ENCODE data around the gene ATP5ME. TPM values are rescaled to one million over a fixed set of nuclear protein-coding genes. Genes with fewer than 3 reads are reported as not detected.

ATP5ME gene
- total RNA-seq, 1 experiment from 2014 or later: 330 TPM

DNA sequence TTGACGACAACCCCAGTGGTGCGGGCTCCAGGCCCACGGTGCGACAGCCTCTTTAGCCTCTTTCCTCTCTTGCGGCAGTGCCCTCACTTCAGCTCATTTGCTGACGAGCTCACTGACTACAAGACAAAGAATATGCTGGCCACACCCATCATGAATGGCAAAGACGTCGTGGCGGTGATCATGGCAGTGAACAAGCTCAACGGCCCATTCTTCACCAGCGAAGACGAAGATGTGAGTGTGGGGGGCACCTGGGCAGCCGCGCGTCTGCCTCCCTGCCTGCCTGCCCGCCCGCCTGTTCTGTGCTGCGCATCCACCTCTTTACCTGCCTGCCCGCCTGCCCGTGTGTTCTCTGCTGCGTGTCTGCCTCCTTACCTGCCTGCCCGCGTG, 39.5 kb downstream of the ATP5ME start:
- ATAC-seq: no peak
- H3K79me2 ChIP-seq (ENCODE audit: insufficient read depth, low read length): no peaks in the 10 kb centered on the region
- BruUV-seq (replicated peaks): no TSS peak
- TF ChIP-seq RAD21 (IDR thresholded peaks at IDR 0.05; ENCODE audit: low read depth) (no peak), SRF (IDR thresholded peaks at IDR 0.05; ENCODE audit: low read depth) (no peak), ZFX (IDR thresholded peaks at IDR 0.05) (no peak), POLR2AphosphoS5 (IDR thresholded peaks at IDR 0.05; ENCODE audit: low read depth, low read length) (no peak), CBX3 (IDR thresholded peaks at IDR 0.05; ENCODE audit: low read depth) (no peak), SP1 (IDR thresholded peaks at IDR 0.05; ENCODE audit: low read depth) (no peak)
- intact Hi-C loops (cut with micrococcal nuclease): no loop called here
- ChIA-PET RAD21 (ENCODE audit: low non-redundant PET in 1 of 2, low total read pairs in 2 of 2, uncharacterized antibody in 2 of 2, unreplicated experiment in 2 of 2) (no interaction called here), CTCF (no interaction called here), POLR2A (no interaction called here)
- no peaks in the 10 kb centered on the region for H3K9me2 ChIP-seq (ENCODE audit: insufficient read depth)
- no peaks in the 10 kb centered on the region for H3K27me3 ChIP-seq (ENCODE audit: insufficient read depth, low read length)
- H3K27ac ChIP-seq (ENCODE audit: low read depth, low read length): no peak overlapping the region
- H3K4me1 ChIP-seq (ENCODE audit: control insufficient read depth in 1 of 2, insufficient read depth in 2 of 2, low read length in 2 of 2): no peaks in the 10 kb centered on the region
- no peak for DNase-seq (ENCODE audit: low read depth, low spot score)
- no peaks in the 10 kb centered on the region for H4K20me1 ChIP-seq (ENCODE audit: insufficient read depth)
- H3K4me2 ChIP-seq (ENCODE audit: low read length): no peak overlapping the region
- H2AFZ ChIP-seq (ENCODE audit: low read depth, low read length, poor library complexity, severe bottlenecking): no peak overlapping the region
- H3K9me3 ChIP-seq (ENCODE audit: control insufficient read depth in 1 of 2, insufficient read depth in 1 of 2, low read depth in 1 of 2, low read length in 2 of 2): no peaks in the 10 kb centered on the region; a peak in 1 of 4 replicates
- H3K4me3 ChIP-seq (replicated peaks in 1 of 2; ENCODE audit: low read depth in 1 of 2, low read length in 2 of 2): no peak overlapping the region
- H3K36me3 ChIP-seq (ENCODE audit: control insufficient read depth in 1 of 2, insufficient read depth in 2 of 2, low read length in 2 of 2): no peaks in the 10 kb centered on the region
- no peak overlapping the region for H3K9ac ChIP-seq (ENCODE audit: low read length)

DNA sequence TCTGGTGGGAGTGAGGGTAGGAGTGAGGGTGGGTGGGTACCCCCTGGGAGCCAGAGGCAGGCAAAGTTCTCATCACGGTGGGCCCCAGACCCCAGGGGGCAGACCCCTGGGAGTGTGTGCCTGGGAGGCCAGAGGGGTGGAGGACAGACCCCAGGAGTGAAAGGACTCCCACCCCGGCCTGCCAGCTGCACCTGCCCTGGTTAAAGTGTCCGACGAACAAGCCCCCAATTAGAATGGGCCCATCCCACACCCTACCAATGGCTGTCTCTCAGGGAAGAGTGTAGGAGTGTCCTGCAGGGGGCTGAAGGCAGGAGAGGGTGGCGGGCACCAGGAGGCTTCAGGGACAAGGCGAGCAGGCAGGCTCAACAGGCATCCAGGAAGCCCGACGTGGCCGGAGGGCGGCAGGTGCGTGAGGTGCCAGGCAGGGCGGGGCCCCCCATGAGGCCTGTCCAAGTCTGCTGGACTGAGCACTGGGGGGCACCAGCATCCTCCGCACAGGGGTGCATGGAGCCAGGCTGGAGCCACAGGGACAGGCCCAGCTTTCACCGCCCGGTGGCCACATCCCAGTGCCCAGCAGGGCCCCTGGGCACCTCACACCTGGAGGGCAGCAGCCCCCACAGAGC, 40.0 kb downstream of the ATP5ME start:
- Histone ChIP-seq H3K4me2 (ENCODE audit: low read length) (no peak overlapping the region), H3K9ac (ENCODE audit: low read length) (no peak overlapping the region), H3K36me3 (ENCODE audit: control insufficient read depth in 1 of 2, insufficient read depth in 2 of 2, low read length in 2 of 2) (no peaks in the 10 kb centered on the region), H3K9me2 (ENCODE audit: insufficient read depth) (no peaks in the 10 kb centered on the region), H3K79me2 (ENCODE audit: insufficient read depth, low read length) (no peaks in the 10 kb centered on the region), H4K20me1 (ENCODE audit: insufficient read depth) (no peaks in the 10 kb centered on the region), H3K27ac (ENCODE audit: low read depth, low read length) (no peak overlapping the region), H3K9me3 (ENCODE audit: control insufficient read depth in 1 of 2, insufficient read depth in 1 of 2, low read depth in 1 of 2, low read length in 2 of 2) (no peaks in the 10 kb centered on the region; a peak in 1 of 4 replicates), H3K27me3 (ENCODE audit: insufficient read depth, low read length) (no peaks in the 10 kb centered on the region), H3K4me3 (replicated peaks in 1 of 2; ENCODE audit: low read depth in 1 of 2, low read length in 2 of 2) (no peak overlapping the region), H3K4me1 (ENCODE audit: control insufficient read depth in 1 of 2, insufficient read depth in 2 of 2, low read length in 2 of 2) (no peaks in the 10 kb centered on the region), H2AFZ (ENCODE audit: low read depth, low read length, poor library complexity, severe bottlenecking) (no peak overlapping the region)
- ChIA-PET CTCF (no interaction called here), POLR2A (no interaction called here), RAD21 (ENCODE audit: low non-redundant PET in 1 of 2, low total read pairs in 2 of 2, uncharacterized antibody in 2 of 2, unreplicated experiment in 2 of 2) (no interaction called here)
- ATAC-seq (peak; percentile 25; the same call in 1 of the 2 replicates), DNase-seq (ENCODE audit: low read depth, low spot score) (no peak)
- intact Hi-C loops (cut with micrococcal nuclease): no loop called here
- BruUV-seq (replicated peaks): no TSS peak
- TF ChIP-seq ATF3 (IDR thresholded peaks at IDR 0.05) (no peak), RAD21 (IDR thresholded peaks at IDR 0.05; ENCODE audit: low read depth) (no peak), YY1 (IDR thresholded peaks at IDR 0.05; ENCODE audit: extremely low read depth, insufficient replicate concordance, low read depth, low read length) (no peak), SIN3A (IDR thresholded peaks at IDR 0.05; ENCODE audit: low read depth) (no peak), SRF (IDR thresholded peaks at IDR 0.05; ENCODE audit: low read depth) (no peak), TCF7L2 (IDR thresholded peaks at IDR 0.05; ENCODE audit: borderline replicate concordance, extremely low read depth, insufficient read depth, insufficient read length) (no peak), EZH2 (IDR thresholded peaks at IDR 0.05) (no peak), SP1 (IDR thresholded peaks at IDR 0.05; ENCODE audit: low read depth) (no peak), REST (IDR thresholded peaks at IDR 0.05; ENCODE audit: low read depth) (no peak), EGR1 (IDR thresholded peaks at IDR 0.05; ENCODE audit: low read depth) (no peak), ELF1 (IDR thresholded peaks at IDR 0.05; ENCODE audit: borderline replicate concordance, low read depth) (no peak), EZH2phosphoT487 (IDR thresholded peaks at IDR 0.05; ENCODE audit: borderline replicate concordance) (no peak)
- TF ChIP-seq, protein P1, sequence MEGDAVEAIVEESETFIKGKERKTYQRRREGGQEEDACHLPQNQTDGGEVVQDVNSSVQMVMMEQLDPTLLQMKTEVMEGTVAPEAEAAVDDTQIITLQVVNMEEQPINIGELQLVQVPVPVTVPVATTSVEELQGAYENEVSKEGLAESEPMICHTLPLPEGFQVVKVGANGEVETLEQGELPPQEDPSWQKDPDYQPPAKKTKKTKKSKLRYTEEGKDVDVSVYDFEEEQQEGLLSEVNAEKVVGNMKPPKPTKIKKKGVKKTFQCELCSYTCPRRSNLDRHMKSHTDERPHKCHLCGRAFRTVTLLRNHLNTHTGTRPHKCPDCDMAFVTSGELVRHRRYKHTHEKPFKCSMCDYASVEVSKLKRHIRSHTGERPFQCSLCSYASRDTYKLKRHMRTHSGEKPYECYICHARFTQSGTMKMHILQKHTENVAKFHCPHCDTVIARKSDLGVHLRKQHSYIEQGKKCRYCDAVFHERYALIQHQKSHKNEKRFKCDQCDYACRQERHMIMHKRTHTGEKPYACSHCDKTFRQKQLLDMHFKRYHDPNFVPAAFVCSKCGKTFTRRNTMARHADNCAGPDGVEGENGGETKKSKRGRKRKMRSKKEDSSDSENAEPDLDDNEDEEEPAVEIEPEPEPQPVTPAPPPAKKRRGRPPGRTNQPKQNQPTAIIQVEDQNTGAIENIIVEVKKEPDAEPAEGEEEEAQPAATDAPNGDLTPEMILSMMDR (IDR thresholded peaks at IDR 0.05 in 2 of 3, conservative IDR thresholded peaks at IDR 0.05 in 1 of 3; ENCODE audit: borderline replicate concordance in 1 of 3, insufficient read depth in 1 of 3, low read depth in 2 of 3, low read length in 2 of 3): no peak
